ENCODE data around the gene CHST8. TPM values are rescaled to one million over a fixed set of nuclear protein-coding genes. Genes with fewer than 3 reads are reported as not detected.

CHST8 gene
- total RNA-seq, 1 donor from 2014 or later, result not detected

- no peak overlapping the region for H3K27ac Mint-ChIP-seq (ENCODE audit: unreplicated experiment)
- no peak for TF ChIP-seq EZH2 (IDR thresholded peaks at IDR 0.05; ENCODE audit: insufficient read depth, low read length)
- no peak for TF ChIP-seq CTCF (IDR thresholded peaks at IDR 0.05; ENCODE audit: insufficient read depth, low read depth, low read length)
- peak; percentile 64 for DNase-seq (ENCODE audit: low read depth)
These were observed 162.7 kb downstream of the CHST8 start for GRCh38 chr19:33784432-33784831.

GRCh38 chr19:33785795-33786194, 164.0 kb downstream of the CHST8 start:
- H3K9ac ChIP-seq (ENCODE audit: low read length), result no peak overlapping the region
- no peak for TF ChIP-seq EZH2 (IDR thresholded peaks at IDR 0.05; ENCODE audit: insufficient read depth, low read length)
- TF ChIP-seq CTCF (IDR thresholded peaks at IDR 0.05; ENCODE audit: insufficient read depth, low read depth, low read length), result no peak
- H3K9me3 ChIP-seq (ENCODE audit: insufficient read depth, low read depth, low read length), result no peaks in the 10 kb centered on the region
- FAIRE-seq, result peak; percentile 34
- peak overlapping the region; percentile 74 for H3K4me2 ChIP-seq (ENCODE audit: low read length)
- DNase-seq (ENCODE audit: low read depth), result peak; percentile 86
- Mint-ChIP-seq H3K27me3 (ENCODE audit: low read depth, unreplicated experiment) (peaks cover 12% of the 10 kb centered on the region), H3K36me3 (ENCODE audit: low read depth, unreplicated experiment) (no peaks in the 10 kb centered on the region), H3K9me3 (ENCODE audit: unreplicated experiment) (peaks cover 9% of the 10 kb centered on the region), H3K4me1 (ENCODE audit: low read depth, unreplicated experiment) (peaks cover 28% of the 10 kb centered on the region), H3K27ac (ENCODE audit: unreplicated experiment) (no peak overlapping the region), H3K4me3 (ENCODE audit: unreplicated experiment) (no peak overlapping the region)
- no peaks in the 10 kb centered on the region for H3K36me3 ChIP-seq (ENCODE audit: insufficient read depth, low read length)
- no peaks in the 10 kb centered on the region for H4K20me1 ChIP-seq (ENCODE audit: insufficient read depth, low read length)
- no peaks in the 10 kb centered on the region for H3K27me3 ChIP-seq (ENCODE audit: insufficient read depth, low read length)
- peaks cover 32% of the 10 kb centered on the region for H3K4me1 ChIP-seq (ENCODE audit: insufficient read depth, low read length)
- H2AFZ ChIP-seq (ENCODE audit: low read depth, low read length), result no peak overlapping the region
- no peaks in the 10 kb centered on the region for H3K79me2 ChIP-seq (ENCODE audit: insufficient read depth, low read length)
- H3K27ac ChIP-seq (ENCODE audit: low read depth, low read length), result no peak overlapping the region
- H3K4me3 ChIP-seq (ENCODE audit: insufficient read depth, low read depth, low read length), result no peak overlapping the region

More at GRCh38 chr19:33784432-33784831, 162.7 kb downstream of the CHST8 start:
- Histone ChIP-seq H3K4me3 (ENCODE audit: insufficient read depth, low read depth, low read length) (no peak overlapping the region), H3K9ac (ENCODE audit: low read length) (no peak overlapping the region), H3K4me2 (ENCODE audit: low read length) (peak overlapping the region; percentile 20), H3K27me3 (ENCODE audit: insufficient read depth, low read length) (peaks cover 4% of the 10 kb centered on the region), H3K4me1 (ENCODE audit: insufficient read depth, low read length) (peaks cover 38% of the 10 kb centered on the region), H2AFZ (ENCODE audit: low read depth, low read length) (no peak overlapping the region), H3K9me3 (ENCODE audit: insufficient read depth, low read depth, low read length) (no peaks in the 10 kb centered on the region), H3K79me2 (ENCODE audit: insufficient read depth, low read length) (no peaks in the 10 kb centered on the region), H3K36me3 (ENCODE audit: insufficient read depth, low read length) (no peaks in the 10 kb centered on the region), H3K27ac (ENCODE audit: low read depth, low read length) (no peak overlapping the region), H4K20me1 (ENCODE audit: insufficient read depth, low read length) (no peaks in the 10 kb centered on the region)
- Mint-ChIP-seq H3K4me1 (ENCODE audit: low read depth, unreplicated experiment) (peaks cover 31% of the 10 kb centered on the region), H3K9me3 (ENCODE audit: unreplicated experiment) (peaks cover 9% of the 10 kb centered on the region), H3K27me3 (ENCODE audit: low read depth, unreplicated experiment) (peaks cover 21% of the 10 kb centered on the region), H3K4me3 (ENCODE audit: unreplicated experiment) (no peak overlapping the region), H3K36me3 (ENCODE audit: low read depth, unreplicated experiment) (no peaks in the 10 kb centered on the region)
- no peak for FAIRE-seq

- Histone ChIP-seq H3K4me3 (ENCODE audit: insufficient read depth, low read depth, low read length) (no peak overlapping the region), H3K27me3 (ENCODE audit: insufficient read depth, low read length) (no peaks in the 10 kb centered on the region), H3K4me2 (ENCODE audit: low read length) (no peak overlapping the region), H3K4me1 (ENCODE audit: insufficient read depth, low read length) (peaks cover 18% of the 10 kb centered on the region), H3K27ac (ENCODE audit: low read depth, low read length) (no peak overlapping the region), H3K36me3 (ENCODE audit: insufficient read depth, low read length) (no peaks in the 10 kb centered on the region), H4K20me1 (ENCODE audit: insufficient read depth, low read length) (no peaks in the 10 kb centered on the region), H3K79me2 (ENCODE audit: insufficient read depth, low read length) (no peaks in the 10 kb centered on the region), H2AFZ (ENCODE audit: low read depth, low read length) (no peak overlapping the region), H3K9ac (ENCODE audit: low read length) (no peak overlapping the region), H3K9me3 (ENCODE audit: insufficient read depth, low read depth, low read length) (no peaks in the 10 kb centered on the region)
- Mint-ChIP-seq H3K4me1 (ENCODE audit: low read depth, unreplicated experiment) (peaks cover 20% of the 10 kb centered on the region), H3K4me3 (ENCODE audit: unreplicated experiment) (no peak overlapping the region), H3K36me3 (ENCODE audit: low read depth, unreplicated experiment) (no peaks in the 10 kb centered on the region), H3K27ac (ENCODE audit: unreplicated experiment) (no peak overlapping the region), H3K27me3 (ENCODE audit: low read depth, unreplicated experiment) (peaks cover 20% of the 10 kb centered on the region), H3K9me3 (ENCODE audit: unreplicated experiment) (peaks cover 7% of the 10 kb centered on the region)
- DNase-seq (ENCODE audit: low read depth) (no peak), FAIRE-seq (no peak)
- no peak for TF ChIP-seq EZH2 (IDR thresholded peaks at IDR 0.05; ENCODE audit: insufficient read depth, low read length)
- no peak for TF ChIP-seq CTCF (IDR thresholded peaks at IDR 0.05; ENCODE audit: insufficient read depth, low read depth, low read length)
These were observed 166.9 kb downstream of the CHST8 start for GRCh38 chr19:33788676-33789075.
